GM12878 (cell line): ENCODE measurements around the gene DERA. TPM values are rescaled to one million over a fixed set of nuclear protein-coding genes. Genes with fewer than 3 reads are reported as not detected.
"Not testable (repeated sequence)": the region's sequence is repeated elsewhere in the genome, so short reads cannot be mapped to it uniquely, and the experiment has no call there.

Experiments used
- ATAC-seq: fragments of 200-7000 bp; cut with Tn5 transposase; 3 replicates; pipeline ENCODE4 v1.9.1; 2020; ENCODE audit warnings: mild to moderate bottlenecking, moderate library complexity
- BruUV-seq: library from RNA; stranded (reverse); fragments of 400-500 nt; replicated peaks from 2 replicates; lab custom pipeline; 2021; lab: Mats Ljungman, UMichigan
- CTCF ChIA-PET: fragments of 300-600 bp; sonication (Branson Sonifier 250); formaldehyde crosslinking; extraction: SDS; loops from one replicate; lab custom pipeline; 2021; ENCODE audit warnings: inconsistent platforms; lab: Yijun Ruan, JAX
- POLR2A ChIA-PET: fragments of 350-600 bp; formaldehyde crosslinking; extraction: SDS; loops from one replicate; lab custom pipeline; 2021; ENCODE audit warnings: inconsistent platforms; lab: Charles Lee
- RAD21 ChIA-PET: fragments of 300-600 bp; sonication (Branson Sonifier 250); formaldehyde crosslinking; loops from one replicate; lab custom pipeline; 2023; ENCODE audit warnings: antibody characterized with exemption; ENCODE audit not compliant: unreplicated experiment; lab: Charles Lee
- SMC1A ChIA-PET: fragments of 300-600 bp; sonication (Branson Sonifier 250); formaldehyde crosslinking; loops from one replicate; lab custom pipeline; 2023; ENCODE audit not compliant: unreplicated experiment, uncharacterized antibody; lab: Charles Lee
- DNase-seq: peaks from one replicate; pipeline ENCODE4 v3.0.0-alpha.2; 2011; ENCODE audit warnings: low read depth, low spot score
- FAIRE-seq: peaks from 3 replicates; lab custom pipeline; 2011; peaks lifted over from hg19 to GRCh38; lab: Jason Lieb, UNC
- H2AFZ ChIP-seq: 2 replicates; pipeline ENCODE4 v1.6.0; 2011; ENCODE audit warnings: low read depth, low read length, control low read depth; ENCODE audit not compliant: control insufficient read depth
- H3K27ac ChIP-seq: 2 replicates; pipeline ENCODE4 v1.5.1; 2011; ENCODE audit warnings: control low read depth; ENCODE audit not compliant: control insufficient read depth, insufficient read depth
- H3K27me3 ChIP-seq, 2 experiments: replicated peaks in 1 of 2; 2 replicates each; pipeline versions ENCODE4 v1.6.0 to v1.6.1; 2011; ENCODE audit warnings: low read length in 1 of 2; ENCODE audit not compliant: control insufficient read depth in 2 of 2, insufficient read depth in 2 of 2
- H3K36me3 ChIP-seq, 2 experiments: 2 replicates each; pipeline ENCODE4 v1.5.1; 2011; ENCODE audit warnings: low read length in 1 of 2; ENCODE audit not compliant: control insufficient read depth in 2 of 2, insufficient read depth in 2 of 2
- H3K4me1 ChIP-seq: 2 replicates; pipeline ENCODE4 v1.6.1; 2011; ENCODE audit warnings: mild to moderate bottlenecking, low read length, moderate library complexity, mixed read lengths; ENCODE audit not compliant: control insufficient read depth, insufficient read depth
- H3K4me2 ChIP-seq: 2 replicates; pipeline ENCODE4 v1.6.0; 2011; ENCODE audit warnings: control low read depth; ENCODE audit not compliant: control insufficient read depth, insufficient read depth
- H3K4me3 ChIP-seq: fragments of 200-600 bp; sonication (generic); 2 replicates; pipeline ENCODE4 v1.5.1; 2016
- H3K79me2 ChIP-seq: 2 replicates; pipeline ENCODE4 v1.6.0; 2011; ENCODE audit warnings: low read length; ENCODE audit not compliant: control insufficient read depth, insufficient read depth
- H3K9ac ChIP-seq: 2 replicates; pipeline ENCODE4 v1.8.0; 2011; ENCODE audit warnings: low read length, control low read depth, mixed read lengths; ENCODE audit not compliant: control insufficient read depth, insufficient read depth
- H3K9me3 ChIP-seq: replicated peaks from 3 replicates; pipeline ENCODE4 v1.5.1; 2011; ENCODE audit warnings: mild to moderate bottlenecking, low read length; ENCODE audit not compliant: control insufficient read depth, insufficient read depth
- H4K20me1 ChIP-seq: 2 replicates; pipeline ENCODE4 v1.6.0; 2011; ENCODE audit not compliant: control insufficient read depth, insufficient read depth
- BCL11A ChIP-seq: IDR thresholded peaks from 2 replicates; pipeline ENCODE4 v1.6.1; 2011; ENCODE audit warnings: low read depth, low read length
- CBX3 ChIP-seq: fragments of 200-600 bp; sonication (generic); IDR thresholded peaks from 2 replicates; pipeline ENCODE4 v1.6.1; 2016; ENCODE audit warnings: low read depth, borderline replicate concordance
- CBX5 ChIP-seq: sonication (generic); IDR thresholded peaks from 2 replicates; pipeline ENCODE4 v1.6.1; 2016; ENCODE audit warnings: low read depth, moderate library complexity, mild to moderate bottlenecking, inconsistent platforms
- CEBPZ ChIP-seq: fragments of 150-350 bp; IDR thresholded peaks from 2 replicates; pipeline ENCODE4 v1.6.1; 2016; ENCODE audit warnings: low read depth, low read length
- EGR1 ChIP-seq, 2 experiments: IDR thresholded peaks; 1 replicate in 1 of 2; 2 replicates in 1 of 2; pipeline ENCODE4 v1.6.1; 2011 to 2012; ENCODE audit warnings: low read depth in 2 of 2, low read length in 2 of 2, borderline replicate concordance in 1 of 2, mild to moderate bottlenecking in 1 of 2, moderate library complexity in 1 of 2
- GABPA ChIP-seq: IDR thresholded peaks from 2 replicates; pipeline ENCODE4 v1.6.1; 2014; ENCODE audit warnings: antibody characterized with exemption, low read depth, mild to moderate bottlenecking, inconsistent platforms
- HSF1 ChIP-seq: fragments of 150-350 bp; IDR thresholded peaks from 2 replicates; pipeline ENCODE4 v1.6.1; 2014; ENCODE audit warnings: mild to moderate bottlenecking, low read depth, low read length
- SIX5 ChIP-seq: IDR thresholded peaks from 2 replicates; pipeline ENCODE4 v1.6.1; 2011; ENCODE audit warnings: mild to moderate bottlenecking, low read depth, low read length, moderate library complexity; ENCODE audit not compliant: severe bottlenecking
- SMAD5 ChIP-seq: IDR thresholded peaks from 2 replicates; pipeline ENCODE4 v1.6.1; 2016; ENCODE audit warnings: antibody characterized with exemption, low read depth
- SREBF1 ChIP-seq: IDR thresholded peaks from 2 replicates; pipeline ENCODE4 v1.6.1; 2012; ENCODE audit warnings: mild to moderate bottlenecking, low read length
- STAT3 ChIP-seq: IDR thresholded peaks from 2 replicates; pipeline ENCODE4 v1.6.1; 2011; ENCODE audit warnings: low read depth, low read length, improper control_type of control experiment
- TARDBP ChIP-seq: IDR thresholded peaks from 2 replicates; pipeline ENCODE4 v1.6.1; 2016; ENCODE audit warnings: borderline replicate concordance
- ZZZ3 ChIP-seq: IDR thresholded peaks from 2 replicates; pipeline ENCODE4 v1.6.1; 2011; ENCODE audit warnings: low read depth; ENCODE audit not compliant: control insufficient read depth, insufficient read length
- WGBS: methylation state at CpG from one replicate; pipeline ENCODE4 v1.1.6; 2016; ENCODE audit warnings: low lambda C conversion rate; ENCODE audit not compliant: insufficient replicate concordance, insufficient coverage; ENCODE audit errors: missing lambda C conversion rate; 5-methylcytosine and 5-hydroxymethylcytosine counted together
- in situ Hi-C: fragments of 300-500 bp; cut with MboI; formaldehyde crosslinking; loops from 9 replicates; pipeline ENCODE4 v1.14.3; 2018; ENCODE audit warnings: mixed read lengths
- intact Hi-C: fragments of 100-400 bp; cut with micrococcal nuclease; formaldehyde crosslinking; loops from one replicate; pipeline ENCODE4 v1.14.2; 2022; ENCODE audit not compliant: unreplicated experiment
- polyA plus RNA-seq, 11 experiments: library from polyadenylated mRNA; depleted of rRNA in 4 of 11; unstranded in 6 of 11; stranded (reverse) in 5 of 11; fragments of >200 nt; fragmentation: Nextera tagmentation in 4 of 11; fragmentation: Illumina TruSeq in 1 of 11; extraction: Ambion mirVana in 4 of 11; extraction: Trizol in 1 of 11; gene quantifications; 1 replicate in 1 of 11; 2 replicates in 10 of 11; pipeline versions ENCODE4 v1.2.1 to v1.2.3, GENCODE V29; 2011 to 2016; ENCODE audit warnings: inconsistent platforms in 2 of 11, missing spikeins in 2 of 11, low read depth in 1 of 11
- total RNA-seq, 4 experiments: library from RNA; depleted of rRNA in 3 of 4; stranded (reverse); fragments of >200 nt in 3 of 4; fragmentation: Illumina TruSeq in 1 of 4; extraction: Trizol in 1 of 4; gene quantifications; 2 replicates each; pipeline versions ENCODE4 v1.2.1 to v1.2.3, GENCODE V29; 2013 to 2021

DERA gene
- total and polyA plus RNA-seq, 10 of the 15 experiments (the other 5 are each of a cell fraction or from before 2014, with no cell fraction given) = 34.9 to 97.1 (median 40.8) TPM

- SMC1A ChIA-PET, FAIRE-seq, DNase-seq, ATAC-seq, POLR2A ChIA-PET, H3K4me3 ChIP-seq, H3K4me2 ChIP-seq, H3K27me3 ChIP-seq, H3K79me2 ChIP-seq, H2AFZ ChIP-seq, H3K9ac ChIP-seq, RAD21 ChIA-PET, H3K27ac ChIP-seq, H4K20me1 ChIP-seq, BruUV-seq, H3K9me3 ChIP-seq, in situ Hi-C loops, H3K4me1 ChIP-seq, intact Hi-C loops, H3K36me3 ChIP-seq, CTCF ChIA-PET: not testable (repeated sequence)
- TF ChIP-seq CBX5 = peak; percentile 94; the same call in 1 of the 2 replicates
- WGBS = 97% methylated on average over 6 of the region's 6 CpGs
These were observed 103.3 kb downstream of the DERA start for GRCh38 chr12:16014394-16014793.

GRCh38 chr12:16016748-16017147 is 105.6 kb downstream of the DERA start:
- ChIA-PET SMC1A (no interaction called here), RAD21 (no interaction called here), CTCF (no interaction called here), POLR2A (no interaction called here)
- no peaks in the 10 kb centered on the region for H4K20me1 ChIP-seq
- H3K4me2 ChIP-seq = no peak overlapping the region
- in situ Hi-C loops (no loop called here), intact Hi-C loops (no loop called here)
- FAIRE-seq (no peak), DNase-seq (no peak), ATAC-seq (no peak)
- no peak overlapping the region for H3K27ac ChIP-seq
- H3K27me3 ChIP-seq = no peaks in the 10 kb centered on the region
- H3K9ac ChIP-seq = no peak overlapping the region
- H3K9me3 ChIP-seq = peaks cover 8% of the 10 kb centered on the region; the same call in 2 of the 3 replicates
- no TSS peak for BruUV-seq
- no peak for TF ChIP-seq CBX3
- TF ChIP-seq TARDBP = no peak
- TF ChIP-seq BCL11A = no peak
- TF ChIP-seq SMAD5 = no peak
- no peak for TF ChIP-seq STAT3
- TF ChIP-seq GABPA = no peak
- TF ChIP-seq HSF1 = no peak
- no peak for TF ChIP-seq ZZZ3
- no peak for TF ChIP-seq SIX5
- TF ChIP-seq SREBF1 = no peak
- no peak for TF ChIP-seq EGR1 (IDR thresholded peaks at IDR 0.05; ENCODE audit: borderline replicate concordance in 1 of 2, low read depth in 2 of 2, low read length in 2 of 2)
- no peak for TF ChIP-seq CEBPZ
- H3K79me2 ChIP-seq = no peaks in the 10 kb centered on the region
- no peaks in the 10 kb centered on the region for H3K4me1 ChIP-seq
- H3K4me3 ChIP-seq = no peak overlapping the region
- H3K36me3 ChIP-seq = no peaks in the 10 kb centered on the region
- 93% methylated on average over 3 of the region's 3 CpGs for WGBS
- no peak overlapping the region for H2AFZ ChIP-seq
